ENCODE measurements around the gene CLDN17. TPM values are rescaled to one million over a fixed set of nuclear protein-coding genes. Genes with fewer than 3 reads are reported as not detected.
A peak's percentile ranks its signal among the peaks of the same experiment; 100 is the strongest.

CLDN17 gene
- total RNA-seq (not detected), polyA plus RNA-seq (not detected)

GRCh38 chr21:30166705-30167104 lies at the start of gene CLDN17:
CLDN17 (minus strand) TSS chr21:30166805; CDS start chr21:30166617, 188 bp downstream.
- TF ChIP-seq POLR2AphosphoS5 (IDR thresholded peaks at IDR 0.05) (no peak), POLR2A (IDR thresholded peaks at IDR 0.05) (no peak), EP300 (IDR thresholded peaks at IDR 0.05) (no peak)
- TF ChIP-seq, protein P1, sequence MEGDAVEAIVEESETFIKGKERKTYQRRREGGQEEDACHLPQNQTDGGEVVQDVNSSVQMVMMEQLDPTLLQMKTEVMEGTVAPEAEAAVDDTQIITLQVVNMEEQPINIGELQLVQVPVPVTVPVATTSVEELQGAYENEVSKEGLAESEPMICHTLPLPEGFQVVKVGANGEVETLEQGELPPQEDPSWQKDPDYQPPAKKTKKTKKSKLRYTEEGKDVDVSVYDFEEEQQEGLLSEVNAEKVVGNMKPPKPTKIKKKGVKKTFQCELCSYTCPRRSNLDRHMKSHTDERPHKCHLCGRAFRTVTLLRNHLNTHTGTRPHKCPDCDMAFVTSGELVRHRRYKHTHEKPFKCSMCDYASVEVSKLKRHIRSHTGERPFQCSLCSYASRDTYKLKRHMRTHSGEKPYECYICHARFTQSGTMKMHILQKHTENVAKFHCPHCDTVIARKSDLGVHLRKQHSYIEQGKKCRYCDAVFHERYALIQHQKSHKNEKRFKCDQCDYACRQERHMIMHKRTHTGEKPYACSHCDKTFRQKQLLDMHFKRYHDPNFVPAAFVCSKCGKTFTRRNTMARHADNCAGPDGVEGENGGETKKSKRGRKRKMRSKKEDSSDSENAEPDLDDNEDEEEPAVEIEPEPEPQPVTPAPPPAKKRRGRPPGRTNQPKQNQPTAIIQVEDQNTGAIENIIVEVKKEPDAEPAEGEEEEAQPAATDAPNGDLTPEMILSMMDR (IDR thresholded peaks at IDR 0.05), result no peak
- intact Hi-C loops (cut with DNase I), result no loop called here
- DNase-seq, result no peak
- Histone ChIP-seq H3K36me3 (no peaks in the 10 kb centered on the region), H3K4me3 (no peak within 1 kb of the TSS), H3K4me1 (no peaks in the 10 kb centered on the region), H3K27me3 (no peaks in the 10 kb centered on the region), H3K27ac (no peak within 1 kb of the TSS), H3K9me3 (no peaks in the 10 kb centered on the region)
- 59 to 69% methylated on average over 1 of the region's 1 CpG for WGBS, 2 donors

DNA sequence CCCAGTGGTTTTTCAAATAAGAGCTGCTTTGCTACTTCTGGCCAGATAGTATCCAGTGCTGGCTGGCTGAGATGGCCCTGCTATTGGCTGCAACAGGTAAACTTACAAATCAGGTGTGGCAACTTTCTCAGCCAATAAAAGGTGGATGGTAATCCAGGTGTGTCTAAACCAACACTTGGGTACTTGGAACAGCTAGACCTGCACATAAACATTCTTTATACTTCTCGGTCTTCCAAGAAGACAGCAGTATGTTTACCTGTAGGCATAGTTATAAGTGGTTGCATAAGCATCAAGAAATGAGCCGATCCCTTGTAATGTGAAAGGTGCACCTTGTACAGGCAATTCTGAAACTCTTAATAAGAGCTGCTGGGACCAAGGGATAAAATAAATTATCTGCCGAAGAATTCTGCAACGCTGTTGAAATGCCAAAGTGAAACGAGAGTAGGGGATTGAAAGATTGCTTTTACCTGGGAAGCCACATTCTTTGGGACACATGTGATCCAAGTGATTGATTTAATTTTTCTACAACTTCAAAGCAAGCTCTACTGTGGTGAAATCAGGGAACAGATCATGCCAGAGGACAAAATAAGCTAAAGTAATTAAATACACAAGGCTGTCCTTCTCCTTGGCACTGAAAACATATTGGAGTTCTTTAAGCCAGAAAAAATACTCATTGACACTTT lies 49.6 kb upstream of the CLDN17 start, which contains the start of gene CLDN8:
CLDN8 (minus strand) TSS at position 57 of the 683 bp plus-strand sequence. CDS start 172 bp downstream, outside the sequence.
- no peak within 1 kb of the TSS for H3K27ac ChIP-seq
- no peak for DNase-seq
- H3K4me1 ChIP-seq, result no peaks in the 10 kb centered on the region
- H3K36me3 ChIP-seq, result no peaks in the 10 kb centered on the region
- TF ChIP-seq POLR2AphosphoS5 (IDR thresholded peaks at IDR 0.05), result no peak
- no peak for TF ChIP-seq EP300 (IDR thresholded peaks at IDR 0.05)
- TF ChIP-seq, protein P1 (IDR thresholded peaks at IDR 0.05), result no peak
- no peak for TF ChIP-seq POLR2A (IDR thresholded peaks at IDR 0.05)
- H3K9me3 ChIP-seq, result no peaks in the 10 kb centered on the region
- intact Hi-C loops (cut with DNase I), result no loop called here
- 24 to 75% methylated on average over 5 of the region's 5 CpGs for WGBS, 2 donors
- H3K27me3 ChIP-seq, result no peaks in the 10 kb centered on the region
- peak within 1 kb of the TSS in 1 of 4 donors; percentile 1 for H3K4me3 ChIP-seq

GRCh38 chr21:30211071-30211470 lies 44.5 kb upstream of the CLDN17 start:
- 41 to 63% methylated on average over 1 of the region's 1 CpG for WGBS, 2 donors
- H3K27ac ChIP-seq, result no peak overlapping the region
- DNase-seq, result no peak
- TF ChIP-seq EP300 (IDR thresholded peaks at IDR 0.05) (no peak), POLR2A (IDR thresholded peaks at IDR 0.05) (no peak), POLR2AphosphoS5 (IDR thresholded peaks at IDR 0.05) (no peak)
- TF ChIP-seq, protein P1 (IDR thresholded peaks at IDR 0.05), result no peak
- intact Hi-C loops (cut with DNase I), result no loop called here
- H3K9me3 ChIP-seq, result no peaks in the 10 kb centered on the region
- no peaks in the 10 kb centered on the region for H3K4me1 ChIP-seq
- H3K36me3 ChIP-seq, result no peaks in the 10 kb centered on the region
- no peak overlapping the region for H3K4me3 ChIP-seq
- no peaks in the 10 kb centered on the region for H3K27me3 ChIP-seq

DNA sequence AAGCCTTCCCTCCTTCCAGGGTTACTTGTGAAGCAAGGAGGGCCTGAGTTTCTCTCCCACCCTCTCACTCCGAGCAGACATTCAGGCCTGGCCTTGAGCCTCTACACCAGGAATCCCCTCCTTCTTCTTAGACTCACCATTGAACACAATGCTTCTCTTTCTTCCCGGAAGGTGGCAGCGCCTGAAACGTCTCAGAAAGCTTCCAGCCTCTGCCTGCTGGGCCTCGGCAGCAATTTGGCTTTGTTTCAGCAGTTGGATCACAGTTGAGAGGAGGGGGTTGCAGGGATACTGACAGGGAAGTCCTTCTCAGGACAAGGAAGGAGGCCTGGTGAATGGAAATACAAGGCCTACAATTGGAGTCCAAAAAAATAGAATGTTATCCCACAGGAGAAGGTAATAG lies 43.0 kb upstream of the CLDN17 start:
- no peak for DNase-seq
- Histone ChIP-seq H3K27ac (no peak overlapping the region), H3K9me3 (no peaks in the 10 kb centered on the region), H3K4me1 (no peaks in the 10 kb centered on the region), H3K36me3 (no peaks in the 10 kb centered on the region), H3K27me3 (no peaks in the 10 kb centered on the region), H3K4me3 (no peak overlapping the region)
- TF ChIP-seq POLR2A (IDR thresholded peaks at IDR 0.05), result no peak
- TF ChIP-seq EP300 (IDR thresholded peaks at IDR 0.05), result no peak
- TF ChIP-seq, protein P1 (IDR thresholded peaks at IDR 0.05), result no peak
- TF ChIP-seq POLR2AphosphoS5 (IDR thresholded peaks at IDR 0.05), result no peak
- 63 to 77% methylated on average over 5 of the region's 5 CpGs for WGBS, 2 donors
- intact Hi-C loops (cut with DNase I), result no loop called here

DNA sequence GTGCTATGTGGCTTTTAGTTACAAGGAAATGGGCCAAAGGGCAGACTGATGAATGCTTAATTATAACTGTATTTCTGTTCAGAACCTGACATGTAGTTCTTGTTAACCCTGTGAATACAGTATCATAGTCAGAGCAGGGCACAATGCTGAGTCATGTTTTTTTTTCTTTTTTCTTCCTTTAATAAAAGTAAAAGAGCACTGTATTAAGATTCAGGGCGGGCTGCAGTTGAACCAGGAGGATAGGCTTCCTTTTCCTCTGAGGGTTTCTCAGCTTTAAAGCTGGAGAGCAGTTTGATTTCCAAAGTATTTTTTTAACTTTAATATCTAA lies 40.6 kb upstream of the CLDN17 start:
- TF ChIP-seq, protein P1 (IDR thresholded peaks at IDR 0.05), result no peak
- TF ChIP-seq POLR2A (IDR thresholded peaks at IDR 0.05), result no peak
- TF ChIP-seq POLR2AphosphoS5 (IDR thresholded peaks at IDR 0.05), result no peak
- no peak for TF ChIP-seq EP300 (IDR thresholded peaks at IDR 0.05)
- Histone ChIP-seq H3K27ac (no peak overlapping the region), H3K36me3 (no peaks in the 10 kb centered on the region), H3K27me3 (no peaks in the 10 kb centered on the region), H3K4me3 (no peak overlapping the region), H3K9me3 (no peaks in the 10 kb centered on the region), H3K4me1 (no peaks in the 10 kb centered on the region)
- 31 to 88% methylated on average over 1 of the region's 1 CpG for WGBS, 2 donors
- no peak for DNase-seq
- intact Hi-C loops (cut with DNase I), result no loop called here

Data from sigmoid colon (tissue), 7 donors.